WTC11 (cell line): ENCODE data around the gene CD6. TPM values are rescaled to one million over a fixed set of nuclear protein-coding genes. Genes with fewer than 3 reads are reported as not detected.

Source experiments
- ATAC-seq: fragments of 200-7000 bp; cut with Tn5 transposase; 2 replicates; pipeline ENCODE4 v1.10.0; 2021; ENCODE audit warnings: mild to moderate bottlenecking, moderate library complexity
- CTCF ChIA-PET: fragments of 300-600 bp; sonication (Branson Sonifier 250); formaldehyde crosslinking; loops from one replicate; lab custom pipeline; 2021; ENCODE audit warnings: antibody characterized with exemption; lab: Charles Lee
- POLR2A ChIA-PET: fragments of 350-600 bp; sonication (Branson Sonifier 250); formaldehyde crosslinking; loops from one replicate; lab custom pipeline; 2021; ENCODE audit warnings: antibody characterized with exemption; lab: Charles Lee
- DNase-seq: peaks from one replicate; pipeline ENCODE4 v3.0.0; 2021; ENCODE audit warnings: low spot score
- H3K27ac Mint-ChIP-seq: 2 replicates; pipeline ENCODE4 v1.8.0; 2021; ENCODE audit warnings: mixed read lengths
- H3K27me3 Mint-ChIP-seq: 2 replicates; pipeline ENCODE4 v1.8.0; 2021; ENCODE audit warnings: low read depth, mild to moderate bottlenecking, moderate library complexity, mixed read lengths
- H3K36me3 Mint-ChIP-seq: 2 replicates; pipeline ENCODE4 v1.8.0; 2021; ENCODE audit warnings: mixed read lengths
- H3K4me1 Mint-ChIP-seq: 2 replicates; pipeline ENCODE4 v1.8.0; 2022; ENCODE audit warnings: mixed read lengths
- H3K4me3 Mint-ChIP-seq: 2 replicates; pipeline ENCODE4 v1.8.0; 2021; ENCODE audit warnings: mild to moderate bottlenecking, moderate library complexity, mixed read lengths
- H3K9me3 Mint-ChIP-seq: 2 replicates; pipeline ENCODE4 v1.8.0; 2021; ENCODE audit warnings: mixed read lengths
- ATF1 ChIP-seq: sonication (generic); formaldehyde crosslinking; IDR thresholded peaks from 2 replicates; pipeline ENCODE4 v1.8.1; 2023; ENCODE audit warnings: mild to moderate bottlenecking, moderate library complexity, missing genetic modification reagents
- ATF6 ChIP-seq: sonication (generic); formaldehyde crosslinking; IDR thresholded peaks from 2 replicates; pipeline ENCODE4 v1.8.1; 2023; ENCODE audit warnings: mild to moderate bottlenecking, missing genetic modification reagents
- CDX4 ChIP-seq: fragments of 250-450 bp; sonication (Bioruptor Pico); IDR thresholded peaks from 2 replicates; pipeline ENCODE4 v1.9.0; 2021; ENCODE audit warnings: moderate library complexity, mild to moderate bottlenecking, inconsistent platforms, borderline replicate concordance
- CTCF ChIP-seq: fragments of 200-600 bp; IDR thresholded peaks from 2 replicates; pipeline ENCODE4 v1.8.0; 2022; ENCODE audit warnings: antibody characterized with exemption
- EMX1 ChIP-seq: fragments of 250-450 bp; sonication (Bioruptor Pico); IDR thresholded peaks from 2 replicates; pipeline ENCODE4 v1.8.0; 2021; ENCODE audit warnings: mild to moderate bottlenecking
- ERG ChIP-seq: fragments of 250-450 bp; sonication (Bioruptor Pico); IDR thresholded peaks from 2 replicates; pipeline ENCODE4 v1.8.0; 2021; ENCODE audit warnings: mild to moderate bottlenecking
- FOXJ3 ChIP-seq: sonication (generic); formaldehyde crosslinking; IDR thresholded peaks from 2 replicates; pipeline ENCODE4 v1.9.0; 2021; ENCODE audit warnings: missing genetic modification reagents, mild to moderate bottlenecking, borderline replicate concordance
- HMGA2 ChIP-seq: fragments of 250-450 bp; sonication (Bioruptor Pico); IDR thresholded peaks from 2 replicates; pipeline ENCODE4 v1.4.0; 2021; ENCODE audit warnings: mild to moderate bottlenecking, moderate library complexity
- HMGXB4 ChIP-seq: sonication (generic); formaldehyde crosslinking; IDR thresholded peaks from 2 replicates; pipeline ENCODE4 v1.8.1; 2023; ENCODE audit warnings: mild to moderate bottlenecking, moderate library complexity, missing genetic modification reagents
- IRF2 ChIP-seq: sonication (generic); formaldehyde crosslinking; IDR thresholded peaks from 2 replicates; pipeline ENCODE4 v1.8.0; 2022; ENCODE audit warnings: low read depth, missing genetic modification reagents, borderline replicate concordance
- KAT7 ChIP-seq: sonication (generic); formaldehyde crosslinking; IDR thresholded peaks from 2 replicates; pipeline ENCODE4 v1.8.1; 2023; ENCODE audit warnings: missing genetic modification reagents, mild to moderate bottlenecking, borderline replicate concordance
- NFATC4 ChIP-seq: fragments of 250-450 bp; sonication (Bioruptor Pico); IDR thresholded peaks from 2 replicates; pipeline ENCODE4 v1.9.0; 2021; ENCODE audit warnings: mild to moderate bottlenecking
- OVOL2 ChIP-seq: fragments of 250-450 bp; sonication (Bioruptor Pico); IDR thresholded peaks from 2 replicates; pipeline ENCODE4 v1.9.0; 2021; ENCODE audit warnings: mild to moderate bottlenecking, borderline replicate concordance
- TCF7 ChIP-seq: sonication (generic); formaldehyde crosslinking; IDR thresholded peaks from 2 replicates; pipeline ENCODE4 v1.8.0; 2022; ENCODE audit warnings: mild to moderate bottlenecking, low read depth, missing genetic modification reagents, moderate library complexity
- TP53 ChIP-seq: sonication (generic); formaldehyde crosslinking; IDR thresholded peaks from 2 replicates; pipeline ENCODE4 v1.8.1; 2023; ENCODE audit warnings: mild to moderate bottlenecking, missing genetic modification reagents
- ZBTB43 ChIP-seq: sonication (generic); formaldehyde crosslinking; IDR thresholded peaks from 2 replicates; pipeline ENCODE4 v1.8.1; 2023; ENCODE audit warnings: mild to moderate bottlenecking, missing genetic modification reagents
- ZNF121 ChIP-seq: sonication (generic); formaldehyde crosslinking; IDR thresholded peaks from 2 replicates; pipeline ENCODE4 v1.8.0; 2023; ENCODE audit warnings: missing genetic modification reagents
- ZNF138 ChIP-seq: sonication (generic); formaldehyde crosslinking; conservative IDR thresholded peaks from 2 replicates; pipeline ENCODE4 v1.8.1; 2022; ENCODE audit warnings: mild to moderate bottlenecking, moderate library complexity, missing genetic modification reagents
- ZNF281 ChIP-seq: sonication (generic); formaldehyde crosslinking; IDR thresholded peaks from 2 replicates; pipeline ENCODE4 v1.8.0; 2023; ENCODE audit warnings: mild to moderate bottlenecking, missing genetic modification reagents
- ZNF396 ChIP-seq: fragments of 250-450 bp; sonication (Bioruptor Pico); IDR thresholded peaks from 2 replicates; pipeline ENCODE4 v1.8.0; 2021; ENCODE audit warnings: mild to moderate bottlenecking, moderate library complexity, borderline replicate concordance
- ZNF532 ChIP-seq: fragments of 250-450 bp; sonication (Bioruptor Pico); IDR thresholded peaks from 2 replicates; pipeline ENCODE4 v1.9.0; 2021; ENCODE audit warnings: mild to moderate bottlenecking, borderline replicate concordance
- ZNF671 ChIP-seq: fragments of 250-450 bp; sonication (Bioruptor Pico); IDR thresholded peaks from 2 replicates; pipeline ENCODE4 v1.8.0; 2021; ENCODE audit warnings: mild to moderate bottlenecking
- total RNA-seq: library from RNA; stranded (reverse); gene quantifications from 3 replicates; pipeline ENCODE4 v1.2.3, GENCODE V29; 2021

The CD6 gene
- total RNA-seq, 1 experiment from 2014 or later, result 1.0 TPM

GRCh38 chr11:61001931-61002330 is 30.5 kb downstream of the CD6 start (continued):
- TF ChIP-seq CTCF (no peak), EMX1 (CRISPR knock-in tag) (no peak), ZNF138 (CRISPR knock-in tag) (no peak)

GRCh38 chr11:61002598-61002997 is 31.1 kb downstream of the CD6 start:
- Mint-ChIP-seq H3K4me3 (no peak overlapping the region), H3K36me3 (no peaks in the 10 kb centered on the region), H3K4me1 (peaks cover 8% of the 10 kb centered on the region), H3K27ac (no peak overlapping the region), H3K9me3 (no peaks in the 10 kb centered on the region), H3K27me3 (peaks cover 61% of the 10 kb centered on the region)
- ATAC-seq (no peak), DNase-seq (no peak)
- POLR2A ChIA-PET, result no interaction called here
- CTCF ChIA-PET, result no interaction called here
- TF ChIP-seq ZNF396 (CRISPR knock-in tag) (no peak), OVOL2 (CRISPR knock-in tag) (no peak), HMGA2 (CRISPR knock-in tag) (no peak), FOXJ3 (CRISPR knock-in tag) (no peak), ERG (CRISPR knock-in tag) (no peak), ATF6 (CRISPR knock-in tag) (no peak), ZNF121 (CRISPR knock-in tag) (no peak), CDX4 (CRISPR knock-in tag) (no peak), TP53 (no peak), ATF1 (CRISPR knock-in tag) (no peak), ZNF671 (no peak), ZNF281 (CRISPR knock-in tag) (no peak), TCF7 (CRISPR knock-in tag) (no peak), HMGXB4 (CRISPR knock-in tag) (no peak), NFATC4 (no peak), KAT7 (no peak), IRF2 (no peak), ZBTB43 (CRISPR knock-in tag) (no peak), ZNF532 (CRISPR knock-in tag) (no peak)
